ENCODE data around the gene PRPF6.

GRCh38 chr20:63958471-63958870 is 22.5 kb upstream of the PRPF6 start:
- TF ChIP-seq CTCF (conservative IDR thresholded peaks at IDR 0.05 in 1 of 2, IDR thresholded peaks at IDR 0.05 in 1 of 2; ENCODE audit: extremely low read depth in 1 of 2, insufficient read depth in 1 of 2, low read depth in 1 of 2, low read length in 2 of 2) (no peak), EZH2 (IDR thresholded peaks at IDR 0.05; ENCODE audit: borderline replicate concordance, low read length) (no peak)

Data from mammary epithelial cell (primary cell).